ENCODE results near the gene NAALADL2. TPM values are rescaled to one million over a fixed set of nuclear protein-coding genes. Genes with fewer than 3 reads are reported as not detected.
A peak's percentile ranks its signal among the peaks of the same experiment; 100 is the strongest.

Gene NAALADL2
- total RNA-seq, 1 experiment from 2014 or later, result 1.9 TPM

DNA sequence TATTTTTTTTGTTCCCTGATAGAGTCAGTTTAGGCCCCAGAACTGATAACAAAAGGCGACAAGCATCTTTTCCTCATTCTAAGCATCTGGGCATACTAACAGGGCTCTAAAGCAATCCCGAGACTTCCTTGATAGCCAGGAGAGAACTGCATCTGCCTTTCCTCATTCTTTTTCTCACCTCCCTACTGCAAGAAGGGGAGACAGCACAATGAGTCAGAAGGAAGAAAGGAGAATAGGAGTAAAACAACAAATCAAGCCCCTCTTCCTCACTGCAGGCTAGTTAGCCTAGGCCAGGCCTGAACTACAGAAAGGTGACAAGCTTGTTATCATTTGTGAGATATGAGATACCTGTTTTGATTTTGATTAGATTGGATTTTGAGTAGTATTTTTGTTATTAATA, 97.9 kb downstream of the NAALADL2 start:
- DNase-seq, result no peak
- no peaks in the 10 kb centered on the region for H3K79me2 ChIP-seq (ENCODE audit: low read length)
- no peaks in the 10 kb centered on the region for H3K9me2 ChIP-seq (replicated peaks; ENCODE audit: low read length)
- no peak for ATAC-seq
- H3K4me3 ChIP-seq (ENCODE audit: low read length), result no peak overlapping the region
- ChIA-PET CTCF (no interaction called here), POLR2A (ENCODE audit: unreplicated experiment) (no interaction called here)
- peaks cover 46% of the 10 kb centered on the region for H3K4me1 ChIP-seq (ENCODE audit: insufficient read depth, low read length)
- no peaks in the 10 kb centered on the region for H3K27me3 ChIP-seq (ENCODE audit: low read length)
- no peak overlapping the region for H3K9ac ChIP-seq (ENCODE audit: low read length)
- H4K20me1 ChIP-seq (ENCODE audit: low read length), result no peaks in the 10 kb centered on the region
- intact Hi-C loops (cut with micrococcal nuclease), result loop anchor here (5.0 to 10.0 kb wide), 3 partner anchors 95 to 832 kb away; no protein-coding TSS in a partner anchor
- no peak overlapping the region for H2AFZ ChIP-seq (ENCODE audit: low read length)
- H3K4me2 ChIP-seq (ENCODE audit: low read length), result peak overlapping the region; percentile 21; the same call in 1 of the 2 replicates
- H3K9me3 ChIP-seq (ENCODE audit: low read length), result no peaks in the 10 kb centered on the region
- H3F3A ChIP-seq (ENCODE audit: low read length, unreplicated experiment), result no peaks in the 10 kb centered on the region
- no peak for TF ChIP-seq EZH2phosphoT487 (IDR thresholded peaks at IDR 0.05; ENCODE audit: borderline replicate concordance, low read length)
- TF ChIP-seq CTCF (conservative IDR thresholded peaks at IDR 0.05; ENCODE audit: low read depth, low read length), result no peak
- no peak for TF ChIP-seq EZH2 (IDR thresholded peaks at IDR 0.05; ENCODE audit: low read length, unreplicated experiment)
- H3K36me3 ChIP-seq (ENCODE audit: low read depth, low read length), result no peaks in the 10 kb centered on the region
- BruUV-seq (replicated peaks), result no TSS peak
- H3K27ac ChIP-seq (ENCODE audit: low read length), result no peak overlapping the region

DNA sequence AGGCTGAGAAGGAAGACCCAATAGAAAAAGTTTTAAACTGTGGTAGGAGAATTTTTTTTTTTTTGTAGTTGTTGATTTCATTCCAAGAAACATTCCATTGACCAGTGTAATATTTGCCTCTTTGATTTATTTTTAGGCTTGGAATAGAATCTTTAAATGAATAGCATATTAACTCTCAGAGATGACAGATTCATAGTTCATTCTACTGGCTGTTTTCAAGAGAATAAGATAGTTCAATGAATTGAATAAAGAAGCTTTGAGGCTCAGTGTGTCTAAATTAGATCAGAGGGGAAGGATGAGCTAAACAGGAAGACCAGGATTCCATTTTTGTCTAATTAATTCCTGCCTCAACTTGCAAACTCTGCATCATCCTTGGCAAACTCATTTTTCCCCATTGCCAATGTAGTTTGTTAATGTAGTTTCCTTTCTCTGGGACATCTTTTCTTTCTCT, 98.4 kb downstream of the NAALADL2 start:
- H3K27ac ChIP-seq (ENCODE audit: low read length), result 0 out of 2 replicates have a peak overlapping the region, but pooled peaks have one; percentile 13
- H3K27me3 ChIP-seq (ENCODE audit: low read length), result no peaks in the 10 kb centered on the region
- peak; percentile 57 for DNase-seq
- no peaks in the 10 kb centered on the region for H3F3A ChIP-seq (ENCODE audit: low read length, unreplicated experiment)
- no peaks in the 10 kb centered on the region for H4K20me1 ChIP-seq (ENCODE audit: low read length)
- BruUV-seq (replicated peaks), result no TSS peak
- H3K9ac ChIP-seq (ENCODE audit: low read length), result no peak overlapping the region
- no peaks in the 10 kb centered on the region for H3K9me2 ChIP-seq (replicated peaks; ENCODE audit: low read length)
- no peaks in the 10 kb centered on the region for H3K9me3 ChIP-seq (ENCODE audit: low read length)
- TF ChIP-seq CTCF (conservative IDR thresholded peaks at IDR 0.05; ENCODE audit: low read depth, low read length), result no peak
- TF ChIP-seq EZH2phosphoT487 (IDR thresholded peaks at IDR 0.05; ENCODE audit: borderline replicate concordance, low read length), result no peak
- no peak for TF ChIP-seq EZH2 (IDR thresholded peaks at IDR 0.05; ENCODE audit: low read length, unreplicated experiment)
- CTCF ChIA-PET, result no interaction called here
- intact Hi-C loops (cut with micrococcal nuclease), result loop anchor here (5.0 to 10.0 kb wide), 3 partner anchors 95 to 833 kb away; no protein-coding TSS in a partner anchor
- H2AFZ ChIP-seq (ENCODE audit: low read length), result no peak overlapping the region
- H3K36me3 ChIP-seq (ENCODE audit: low read depth, low read length), result no peaks in the 10 kb centered on the region
- H3K4me2 ChIP-seq (ENCODE audit: low read length), result peak overlapping the region; percentile 21
- POLR2A ChIA-PET (ENCODE audit: unreplicated experiment), result interaction anchor here (0.5 kb wide), 1 partner anchor 309 kb away, joined by 11 read pairs; no protein-coding TSS in a partner anchor
- peaks cover 42% of the 10 kb centered on the region for H3K4me1 ChIP-seq (ENCODE audit: insufficient read depth, low read length)
- peak; percentile 23; the same call in 1 of the 2 replicates for ATAC-seq
- H3K4me3 ChIP-seq (ENCODE audit: low read length), result no peak overlapping the region
- H3K79me2 ChIP-seq (ENCODE audit: low read length), result no peaks in the 10 kb centered on the region

DNA sequence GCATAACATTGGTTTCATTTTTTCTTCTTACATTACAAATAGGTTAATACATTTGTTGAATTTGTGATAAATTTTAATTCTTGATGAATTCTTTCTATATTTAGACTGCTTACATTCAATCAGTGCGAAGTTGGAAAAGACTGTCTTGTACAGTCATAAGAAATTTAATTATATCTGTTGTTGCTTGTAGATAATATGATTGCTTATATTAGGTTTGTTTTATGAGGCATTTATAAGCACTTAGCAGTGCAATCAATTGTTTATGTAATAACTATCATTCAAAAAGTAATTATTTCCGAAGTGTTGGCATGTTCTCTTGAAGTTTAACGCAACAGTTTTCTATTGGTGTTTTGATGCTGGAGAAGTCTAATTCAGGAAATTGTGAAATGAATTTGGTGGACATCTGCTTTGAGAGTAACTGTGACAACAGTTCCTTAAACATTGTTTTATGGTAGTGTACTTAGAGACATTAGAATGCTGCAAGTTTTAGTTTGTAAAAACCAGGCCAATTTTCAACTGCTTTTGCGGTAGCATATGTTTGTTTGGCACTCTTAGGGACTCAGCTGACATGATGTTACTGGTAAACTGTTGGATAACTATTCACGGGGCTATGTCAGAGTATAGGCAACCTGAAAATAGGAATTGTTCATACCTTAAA, 99.7 kb downstream of the NAALADL2 start:
- Histone ChIP-seq H3K36me3 (ENCODE audit: low read depth, low read length) (no peaks in the 10 kb centered on the region), H3K9me3 (ENCODE audit: low read length) (no peaks in the 10 kb centered on the region), H3F3A (ENCODE audit: low read length, unreplicated experiment) (no peaks in the 10 kb centered on the region), H3K79me2 (ENCODE audit: low read length) (no peaks in the 10 kb centered on the region), H3K27ac (ENCODE audit: low read length) (no peak overlapping the region), H2AFZ (ENCODE audit: low read length) (no peak overlapping the region), H4K20me1 (ENCODE audit: low read length) (no peaks in the 10 kb centered on the region), H3K4me1 (ENCODE audit: insufficient read depth, low read length) (peaks cover 50% of the 10 kb centered on the region), H3K9me2 (replicated peaks; ENCODE audit: low read length) (no peaks in the 10 kb centered on the region), H3K9ac (ENCODE audit: low read length) (no peak overlapping the region), H3K27me3 (ENCODE audit: low read length) (no peaks in the 10 kb centered on the region), H3K4me2 (ENCODE audit: low read length) (no peak overlapping the region), H3K4me3 (ENCODE audit: low read length) (no peak overlapping the region)
- POLR2A ChIA-PET (ENCODE audit: unreplicated experiment), result no interaction called here
- CTCF ChIA-PET, result no interaction called here
- TF ChIP-seq EZH2 (IDR thresholded peaks at IDR 0.05; ENCODE audit: low read length, unreplicated experiment), result no peak
- no peak for TF ChIP-seq EZH2phosphoT487 (IDR thresholded peaks at IDR 0.05; ENCODE audit: borderline replicate concordance, low read length)
- no peak for TF ChIP-seq CTCF (conservative IDR thresholded peaks at IDR 0.05; ENCODE audit: low read depth, low read length)
- intact Hi-C loops (cut with micrococcal nuclease), result loop anchor here (5.0 to 10.0 kb wide), 3 partner anchors 96 to 834 kb away; no protein-coding TSS in a partner anchor
- ATAC-seq (no peak), DNase-seq (no peak)
- no TSS peak for BruUV-seq (replicated peaks)
